GM12874 (cell line): ENCODE data around the gene NUDT19.

ENCODE experiments used
- TF ChIP-seq, protein P1 (sequence below): IDR thresholded peaks from 2 replicates; pipeline ENCODE4 v1.5.1; 2011; ENCODE audit warnings: low read depth, mild to moderate bottlenecking, control low read depth, low read length, moderate library complexity; ENCODE audit not compliant: insufficient read depth

The NUDT19 gene

DNA sequence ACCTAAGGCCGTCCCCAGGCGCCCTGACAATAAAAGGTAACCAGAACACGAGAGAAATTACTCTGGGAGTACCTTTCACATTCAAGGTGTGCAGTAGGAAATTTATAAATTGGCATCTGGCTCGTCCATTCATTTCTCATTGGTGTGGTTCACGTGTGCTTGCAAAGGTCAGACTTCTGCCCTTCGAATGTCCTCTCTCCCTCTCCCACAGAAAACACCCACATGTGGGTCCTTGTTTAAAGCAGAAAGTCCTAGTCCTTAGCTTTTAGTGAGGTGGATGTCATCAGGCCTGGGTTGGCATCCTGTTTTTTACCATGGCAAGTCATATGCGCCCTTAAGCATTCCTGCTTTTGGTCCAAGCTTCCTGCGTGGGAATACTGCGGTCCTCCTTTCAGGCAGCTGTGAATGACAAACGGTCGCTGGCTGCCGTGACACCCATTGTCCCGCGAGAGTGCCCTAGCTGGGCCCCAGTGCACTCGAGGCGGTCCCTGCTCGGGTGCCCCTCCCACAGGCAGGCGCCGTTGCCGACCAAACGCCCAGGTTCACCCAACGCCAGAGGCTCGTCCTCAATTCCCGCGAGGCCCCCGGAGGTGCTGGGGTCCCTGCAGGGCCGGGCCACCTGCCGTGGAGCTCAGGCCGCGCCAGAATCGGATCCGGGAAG is at the start of gene NUDT19:
Gene NUDT19 (plus strand): TSS at position 531 of the 661 bp plus-strand sequence. CDS start 140 bp downstream, outside the sequence.
- TF ChIP-seq, protein P1, sequence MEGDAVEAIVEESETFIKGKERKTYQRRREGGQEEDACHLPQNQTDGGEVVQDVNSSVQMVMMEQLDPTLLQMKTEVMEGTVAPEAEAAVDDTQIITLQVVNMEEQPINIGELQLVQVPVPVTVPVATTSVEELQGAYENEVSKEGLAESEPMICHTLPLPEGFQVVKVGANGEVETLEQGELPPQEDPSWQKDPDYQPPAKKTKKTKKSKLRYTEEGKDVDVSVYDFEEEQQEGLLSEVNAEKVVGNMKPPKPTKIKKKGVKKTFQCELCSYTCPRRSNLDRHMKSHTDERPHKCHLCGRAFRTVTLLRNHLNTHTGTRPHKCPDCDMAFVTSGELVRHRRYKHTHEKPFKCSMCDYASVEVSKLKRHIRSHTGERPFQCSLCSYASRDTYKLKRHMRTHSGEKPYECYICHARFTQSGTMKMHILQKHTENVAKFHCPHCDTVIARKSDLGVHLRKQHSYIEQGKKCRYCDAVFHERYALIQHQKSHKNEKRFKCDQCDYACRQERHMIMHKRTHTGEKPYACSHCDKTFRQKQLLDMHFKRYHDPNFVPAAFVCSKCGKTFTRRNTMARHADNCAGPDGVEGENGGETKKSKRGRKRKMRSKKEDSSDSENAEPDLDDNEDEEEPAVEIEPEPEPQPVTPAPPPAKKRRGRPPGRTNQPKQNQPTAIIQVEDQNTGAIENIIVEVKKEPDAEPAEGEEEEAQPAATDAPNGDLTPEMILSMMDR, result no peak

DNA sequence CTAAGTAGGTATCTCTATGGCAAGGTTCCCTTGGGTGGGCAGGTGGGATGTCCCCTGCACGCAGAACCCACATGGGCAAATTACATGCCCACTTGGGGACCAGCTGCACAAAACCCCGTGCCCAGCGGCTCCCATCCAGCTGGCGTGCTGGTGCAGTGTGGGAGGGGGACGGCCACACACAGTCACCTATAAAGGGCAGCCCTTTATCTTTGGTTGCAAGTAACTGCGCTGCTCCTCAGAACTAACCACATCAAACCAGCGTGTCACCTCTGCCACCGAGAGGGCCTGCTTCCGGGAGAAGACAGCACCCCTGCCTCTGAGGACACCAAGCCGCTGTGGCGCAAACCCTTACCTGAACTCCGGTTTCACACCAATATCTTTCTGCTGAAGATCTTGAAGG is 48.9 kb upstream of the NUDT19 start:
- TF ChIP-seq, protein P1, result no peak

DNA sequence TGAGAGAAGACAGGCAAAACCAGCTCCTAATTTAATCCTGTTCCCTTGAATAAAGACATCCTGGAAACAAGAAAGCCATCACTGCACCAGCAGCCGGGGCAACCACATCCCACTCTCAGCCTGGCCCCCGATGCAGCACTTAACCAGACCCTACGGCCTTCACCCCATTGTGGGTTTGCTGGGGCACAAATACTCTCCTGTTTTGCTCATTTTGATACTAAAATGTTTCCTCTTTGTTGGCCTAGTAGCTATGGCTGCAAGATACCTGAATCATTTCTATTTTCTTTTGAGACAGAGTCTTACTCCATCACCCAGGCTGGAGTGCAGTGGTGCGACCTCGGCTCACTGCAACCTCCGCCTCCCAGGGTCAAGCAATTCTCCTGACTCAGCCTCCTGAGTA is 45.1 kb upstream of the NUDT19 start:
- TF ChIP-seq, protein P1, result no peak

- TF ChIP-seq, protein P1, result no peak
Measured at GRCh38 chr19:32647361-32647760, 44.3 kb upstream of the NUDT19 start.

- TF ChIP-seq, protein P1, result no peak
Measured at GRCh38 chr19:32649751-32650150, 41.9 kb upstream of the NUDT19 start.

DNA sequence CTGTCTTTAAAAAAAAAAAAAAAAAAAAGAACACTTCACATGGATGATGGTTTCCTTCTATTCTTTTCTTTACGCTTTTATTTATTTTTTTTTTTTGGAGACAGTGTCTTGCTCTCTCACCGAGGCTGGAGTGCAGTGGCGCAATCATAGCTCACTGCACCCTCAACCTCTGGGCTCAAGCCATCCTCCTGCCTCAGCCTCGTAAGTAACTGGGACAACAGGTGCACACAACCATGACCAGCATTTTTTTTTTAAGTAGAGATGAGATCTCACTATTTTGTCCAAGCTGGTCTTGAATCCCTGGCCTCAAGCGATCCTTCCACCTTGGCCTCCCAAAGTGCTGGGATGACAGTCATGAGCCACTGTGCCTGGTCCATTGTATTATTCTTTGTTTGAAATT is 41.0 kb upstream of the NUDT19 start:
- TF ChIP-seq, protein P1, result no peak

DNA sequence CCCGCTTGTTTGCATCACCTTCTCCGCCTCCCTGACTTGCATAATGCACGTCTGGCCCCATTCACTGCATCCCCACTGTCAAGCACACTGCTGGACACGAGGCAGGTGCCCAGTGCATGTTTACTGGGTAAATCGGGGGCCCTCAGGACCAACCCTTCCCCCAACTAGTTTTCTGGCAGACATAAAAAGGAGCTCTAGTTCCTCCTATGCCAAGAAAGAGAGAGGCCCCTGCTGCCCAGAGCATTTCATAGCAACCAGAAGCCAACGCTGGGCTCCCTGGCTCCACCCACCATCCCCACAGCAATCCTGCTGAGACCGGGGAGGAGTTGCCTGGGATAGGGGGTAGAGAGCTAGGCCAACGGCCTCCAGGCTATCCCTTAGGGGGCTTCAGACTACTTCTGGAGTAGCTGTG is 39.9 kb upstream of the NUDT19 start:
- TF ChIP-seq, protein P1, result no peak
